WTC11 (cell line): ENCODE results near the gene ZNF407. TPM values are rescaled to one million over a fixed set of nuclear protein-coding genes. Genes with fewer than 3 reads are reported as not detected.
A peak's percentile ranks its signal among the peaks of the same experiment; 100 is the strongest.

Experiments
- ATAC-seq: fragments of 200-7000 bp; cut with Tn5 transposase; 2 replicates; pipeline ENCODE4 v1.10.0; 2021; ENCODE audit warnings: mild to moderate bottlenecking, moderate library complexity
- CTCF ChIA-PET: fragments of 300-600 bp; sonication (Branson Sonifier 250); formaldehyde crosslinking; loops from one replicate; lab custom pipeline; 2021; ENCODE audit warnings: antibody characterized with exemption; lab: Charles Lee
- POLR2A ChIA-PET: fragments of 350-600 bp; sonication (Branson Sonifier 250); formaldehyde crosslinking; loops from one replicate; lab custom pipeline; 2021; ENCODE audit warnings: antibody characterized with exemption; lab: Charles Lee
- DNase-seq: peaks from one replicate; pipeline ENCODE4 v3.0.0; 2021; ENCODE audit warnings: low spot score
- H3K27ac Mint-ChIP-seq: 2 replicates; pipeline ENCODE4 v1.8.0; 2021; ENCODE audit warnings: mixed read lengths
- H3K27me3 Mint-ChIP-seq: 2 replicates; pipeline ENCODE4 v1.8.0; 2021; ENCODE audit warnings: low read depth, mild to moderate bottlenecking, moderate library complexity, mixed read lengths
- H3K36me3 Mint-ChIP-seq: 2 replicates; pipeline ENCODE4 v1.8.0; 2021; ENCODE audit warnings: mixed read lengths
- H3K4me1 Mint-ChIP-seq: 2 replicates; pipeline ENCODE4 v1.8.0; 2022; ENCODE audit warnings: mixed read lengths
- H3K4me3 Mint-ChIP-seq: 2 replicates; pipeline ENCODE4 v1.8.0; 2021; ENCODE audit warnings: mild to moderate bottlenecking, moderate library complexity, mixed read lengths
- H3K9me3 Mint-ChIP-seq: 2 replicates; pipeline ENCODE4 v1.8.0; 2021; ENCODE audit warnings: mixed read lengths
- ARID4B ChIP-seq: sonication (generic); formaldehyde crosslinking; IDR thresholded peaks from 2 replicates; pipeline ENCODE4 v1.8.0; 2023; ENCODE audit warnings: missing genetic modification reagents, mild to moderate bottlenecking, borderline replicate concordance
- ATF2 ChIP-seq: sonication (generic); formaldehyde crosslinking; IDR thresholded peaks from 2 replicates; pipeline ENCODE4 v1.8.1; 2022; ENCODE audit warnings: low read depth, missing genetic modification reagents, borderline replicate concordance
- ATF6 ChIP-seq: sonication (generic); formaldehyde crosslinking; IDR thresholded peaks from 2 replicates; pipeline ENCODE4 v1.8.1; 2023; ENCODE audit warnings: mild to moderate bottlenecking, missing genetic modification reagents
- GABPB1 ChIP-seq: sonication (generic); formaldehyde crosslinking; IDR thresholded peaks from 2 replicates; pipeline ENCODE4 v1.8.1; 2023; ENCODE audit warnings: mild to moderate bottlenecking, missing genetic modification reagents
- IRF2 ChIP-seq: sonication (generic); formaldehyde crosslinking; IDR thresholded peaks from 2 replicates; pipeline ENCODE4 v1.8.0; 2022; ENCODE audit warnings: low read depth, missing genetic modification reagents, borderline replicate concordance
- MXD4 ChIP-seq: fragments of 250-450 bp; sonication (Bioruptor Pico); IDR thresholded peaks from 2 replicates; pipeline ENCODE4 v1.8.0; 2021; ENCODE audit warnings: mild to moderate bottlenecking, moderate library complexity, borderline replicate concordance
- NFE2L1 ChIP-seq: sonication (generic); formaldehyde crosslinking; IDR thresholded peaks from 2 replicates; pipeline ENCODE4 v1.8.1; 2023; ENCODE audit warnings: missing genetic modification reagents
- OVOL2 ChIP-seq: fragments of 250-450 bp; sonication (Bioruptor Pico); IDR thresholded peaks from 2 replicates; pipeline ENCODE4 v1.9.0; 2021; ENCODE audit warnings: mild to moderate bottlenecking, borderline replicate concordance
- RELA ChIP-seq: sonication (generic); formaldehyde crosslinking; IDR thresholded peaks from 2 replicates; pipeline ENCODE4 v1.8.1; 2022; ENCODE audit warnings: missing genetic modification reagents, mild to moderate bottlenecking, borderline replicate concordance
- SOX15 ChIP-seq: fragments of 250-450 bp; sonication (Bioruptor Pico); IDR thresholded peaks from 2 replicates; pipeline ENCODE4 v1.9.0; 2021; ENCODE audit warnings: mild to moderate bottlenecking
- TCF7 ChIP-seq: sonication (generic); formaldehyde crosslinking; IDR thresholded peaks from 2 replicates; pipeline ENCODE4 v1.8.0; 2022; ENCODE audit warnings: mild to moderate bottlenecking, low read depth, missing genetic modification reagents, moderate library complexity
- TP53 ChIP-seq: sonication (generic); formaldehyde crosslinking; IDR thresholded peaks from 2 replicates; pipeline ENCODE4 v1.8.1; 2023; ENCODE audit warnings: mild to moderate bottlenecking, missing genetic modification reagents
- ZBTB21 ChIP-seq: sonication (generic); formaldehyde crosslinking; IDR thresholded peaks from 2 replicates; pipeline ENCODE4 v1.8.1; 2023; ENCODE audit warnings: mild to moderate bottlenecking, missing genetic modification reagents, borderline replicate concordance
- ZNF121 ChIP-seq: sonication (generic); formaldehyde crosslinking; IDR thresholded peaks from 2 replicates; pipeline ENCODE4 v1.8.0; 2023; ENCODE audit warnings: missing genetic modification reagents
- ZNF281 ChIP-seq: sonication (generic); formaldehyde crosslinking; IDR thresholded peaks from 2 replicates; pipeline ENCODE4 v1.8.0; 2023; ENCODE audit warnings: mild to moderate bottlenecking, missing genetic modification reagents
- ZNF317 ChIP-seq: sonication (generic); formaldehyde crosslinking; IDR thresholded peaks from 2 replicates; pipeline ENCODE4 v1.8.1; 2023; ENCODE audit warnings: low read depth, mild to moderate bottlenecking, moderate library complexity, missing genetic modification reagents, borderline replicate concordance
- ZNF416 ChIP-seq: fragments of 250-450 bp; sonication (Bioruptor Pico); IDR thresholded peaks from 2 replicates; pipeline ENCODE4 v1.9.0; 2021; ENCODE audit warnings: mild to moderate bottlenecking, inconsistent platforms
- total RNA-seq: library from RNA; stranded (reverse); gene quantifications from 3 replicates; pipeline ENCODE4 v1.2.3, GENCODE V29; 2021

The ZNF407 gene
- total RNA-seq, 1 experiment from 2014 or later: 6.5 TPM

- TF ChIP-seq TP53 (CRISPR knock-in tag) (no peak), GABPB1 (CRISPR knock-in tag) (no peak)
Measured at GRCh38 chr18:74989134-74989533, 391.5 kb downstream of the ZNF407 start (continued).

- CTCF ChIA-PET: interaction anchor here (0.7 to 1.3 kb wide), 3 partner anchors 12 to 171 kb away, joined by 3 read pairs; no protein-coding TSS in a partner anchor
- DNase-seq (no peak), ATAC-seq (no peak)
- TF ChIP-seq MXD4 (CRISPR knock-in tag): no peak
- no peak for TF ChIP-seq ZNF317 (CRISPR knock-in tag)
- TF ChIP-seq RELA: no peak
- H3K27ac Mint-ChIP-seq: no peak overlapping the region
- H3K4me1 Mint-ChIP-seq: peaks cover 20% of the 10 kb centered on the region
- H3K36me3 Mint-ChIP-seq: no peaks in the 10 kb centered on the region
- H3K4me3 Mint-ChIP-seq: no peak overlapping the region
- no peaks in the 10 kb centered on the region for H3K9me3 Mint-ChIP-seq
- H3K27me3 Mint-ChIP-seq: no peaks in the 10 kb centered on the region
- POLR2A ChIA-PET: no interaction called here
Measured at GRCh38 chr18:74990563-74991081, 393.0 kb downstream of the ZNF407 start.

GRCh38 chr18:74994502-74995418 is 397.1 kb downstream of the ZNF407 start:
- no peaks in the 10 kb centered on the region for H3K36me3 Mint-ChIP-seq
- no peak overlapping the region for H3K4me3 Mint-ChIP-seq
- DNase-seq (no peak), ATAC-seq (peak; percentile 56; the same call in 1 of the 2 replicates)
- CTCF ChIA-PET: no interaction called here
- no peak for TF ChIP-seq NFE2L1 (CRISPR knock-in tag)
- TF ChIP-seq ZBTB21 (CRISPR knock-in tag): no peak
- TF ChIP-seq ATF2 (CRISPR knock-in tag): no peak
- POLR2A ChIA-PET: no interaction called here
- 0 out of 2 replicates have a peak overlapping the region, but pooled peaks have one; percentile 43 for H3K27ac Mint-ChIP-seq
- H3K4me1 Mint-ChIP-seq: peaks cover 27% of the 10 kb centered on the region
- 0 out of 2 replicates have a peak, but pooled peaks cover 1% of the 10 kb centered on the region for H3K9me3 Mint-ChIP-seq
- H3K27me3 Mint-ChIP-seq: no peaks in the 10 kb centered on the region

GRCh38 chr18:74995419-74995736 is 397.7 kb downstream of the ZNF407 start:
- Mint-ChIP-seq H3K4me1 (peaks cover 26% of the 10 kb centered on the region), H3K27ac (no peak overlapping the region), H3K36me3 (no peaks in the 10 kb centered on the region), H3K9me3 (0 out of 2 replicates have a peak, but pooled peaks cover 4% of the 10 kb centered on the region), H3K4me3 (no peak overlapping the region), H3K27me3 (no peaks in the 10 kb centered on the region)
- CTCF ChIA-PET: no interaction called here
- DNase-seq: no peak
- POLR2A ChIA-PET: no interaction called here
- ATAC-seq: no peak; the same call in 1 of the 2 replicates
- no peak for TF ChIP-seq NFE2L1 (CRISPR knock-in tag)
- no peak for TF ChIP-seq SOX15 (CRISPR knock-in tag)
- TF ChIP-seq ZNF281: no peak
- TF ChIP-seq ATF6 (CRISPR knock-in tag): no peak
- TF ChIP-seq ZNF416: no peak
- no peak for TF ChIP-seq ZNF121
- no peak for TF ChIP-seq OVOL2 (CRISPR knock-in tag)
- no peak for TF ChIP-seq IRF2 (CRISPR knock-in tag)
- TF ChIP-seq ARID4B (CRISPR knock-in tag): no peak
- TF ChIP-seq TCF7 (CRISPR knock-in tag): no peak
